Memory B cell (primary cell): Measurements from ENCODE around the gene PRX.

Experiments used
- ATAC-seq: fragments of 150-1000 bp; cut with Tn5 transposase; 2 replicates; pipeline ENCODE4 v1.10.0; 2021; ENCODE audit warnings: low read depth, mild to moderate bottlenecking, moderate library complexity
- DNase-seq, 2 donors: peaks; one replicate each; pipeline ENCODE4 v3.0.0; 2022; ENCODE audit warnings: low spot score in 2 of 2
- H3K27ac Mint-ChIP-seq: one replicate; pipeline ENCODE4 v1.8.0; 2022; ENCODE audit warnings: mild to moderate bottlenecking, moderate library complexity, mixed read lengths
- H3K27me3 Mint-ChIP-seq: one replicate; pipeline ENCODE4 v1.8.0; 2022; ENCODE audit warnings: mixed read lengths
- H3K36me3 Mint-ChIP-seq: one replicate; pipeline ENCODE4 v1.8.0; 2022; ENCODE audit warnings: mild to moderate bottlenecking, mixed read lengths
- H3K4me1 Mint-ChIP-seq: one replicate; pipeline ENCODE4 v1.8.0; 2022; ENCODE audit warnings: mixed read lengths
- H3K4me3 Mint-ChIP-seq: one replicate; pipeline ENCODE4 v1.8.0; 2022; ENCODE audit warnings: mild to moderate bottlenecking, moderate library complexity, mixed read lengths
- H3K9me3 Mint-ChIP-seq: one replicate; pipeline ENCODE4 v1.8.0; 2022; ENCODE audit warnings: mixed read lengths

PRX gene

GRCh38 chr19:40395956-40396355 lies 17.2 kb downstream of the PRX start:
- Mint-ChIP-seq H3K27ac (no peak overlapping the region), H3K36me3 (no peaks in the 10 kb centered on the region), H3K4me3 (no peak overlapping the region), H3K9me3 (no peaks in the 10 kb centered on the region), H3K27me3 (peaks cover 2% of the 10 kb centered on the region), H3K4me1 (peaks cover 5% of the 10 kb centered on the region)
- DNase-seq = no peak
- no peak for ATAC-seq

DNA sequence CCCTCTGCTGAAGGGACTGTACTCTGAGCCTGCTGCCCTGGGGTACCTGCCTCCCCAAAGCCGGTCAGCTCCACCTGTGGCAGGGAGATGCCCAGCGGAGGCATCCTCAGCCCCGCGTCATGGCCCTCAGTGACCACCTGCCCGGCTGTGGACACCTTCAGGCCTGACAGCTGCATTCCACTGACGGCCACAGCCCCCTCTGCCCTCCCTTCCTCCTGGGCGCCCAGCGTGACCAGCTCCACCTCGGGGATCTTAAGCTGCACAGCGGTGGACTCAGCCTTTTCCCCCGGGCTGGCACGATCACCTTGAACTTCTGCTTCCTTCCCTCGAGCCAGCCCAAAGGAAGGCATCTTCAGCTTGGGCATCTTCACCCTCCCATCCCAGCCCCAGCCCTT lies 18.4 kb downstream of the PRX start:
- Mint-ChIP-seq H3K27ac (no peak overlapping the region), H3K27me3 (peaks cover 5% of the 10 kb centered on the region), H3K9me3 (no peaks in the 10 kb centered on the region), H3K4me1 (peaks cover 5% of the 10 kb centered on the region), H3K4me3 (no peak overlapping the region), H3K36me3 (no peaks in the 10 kb centered on the region)
- ATAC-seq = no peak
- no peak for DNase-seq

GRCh38 chr19:40393894-40394815 lies 19.0 kb downstream of the PRX start:
- H3K27ac Mint-ChIP-seq = no peak overlapping the region

GRCh38 chr19:40392894-40393517 lies 20.2 kb downstream of the PRX start:
- no peak for DNase-seq
- Mint-ChIP-seq H3K27ac (no peak overlapping the region), H3K36me3 (no peaks in the 10 kb centered on the region), H3K27me3 (peaks cover 5% of the 10 kb centered on the region), H3K4me3 (no peak overlapping the region), H3K9me3 (no peaks in the 10 kb centered on the region), H3K4me1 (no peaks in the 10 kb centered on the region)
- ATAC-seq = no peak

More at GRCh38 chr19:40393894-40394815, 19.0 kb downstream of the PRX start:
- peaks cover 3% of the 10 kb centered on the region for H3K4me1 Mint-ChIP-seq
- no peaks in the 10 kb centered on the region for H3K9me3 Mint-ChIP-seq
- no peak for DNase-seq
- ATAC-seq = no peak
- H3K4me3 Mint-ChIP-seq = no peak overlapping the region
- no peaks in the 10 kb centered on the region for H3K36me3 Mint-ChIP-seq
- H3K27me3 Mint-ChIP-seq = peaks cover 5% of the 10 kb centered on the region

DNA sequence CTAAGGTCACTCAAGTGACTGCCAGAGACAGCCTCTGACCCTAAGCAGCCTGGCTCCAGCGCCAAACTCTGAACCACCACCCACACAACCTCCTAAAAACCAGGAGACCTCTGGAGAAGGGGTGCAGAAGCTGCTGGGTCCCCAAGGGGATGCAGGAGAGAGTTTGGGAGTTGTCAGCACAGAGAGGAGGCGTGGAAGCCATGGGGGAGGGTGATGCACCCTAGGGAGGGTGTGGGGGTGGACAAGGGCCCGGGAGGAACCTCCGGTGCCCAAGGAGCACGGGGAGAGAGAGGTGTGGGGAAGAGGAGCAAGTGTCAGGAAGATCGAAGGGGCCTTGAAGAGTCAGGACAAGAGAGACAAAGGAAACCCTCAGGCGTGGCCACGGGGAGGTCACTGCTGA lies 21.1 kb downstream of the PRX start:
- no peak for DNase-seq
- ATAC-seq = no peak
- Mint-ChIP-seq H3K4me3 (no peak overlapping the region), H3K4me1 (no peaks in the 10 kb centered on the region), H3K36me3 (no peaks in the 10 kb centered on the region), H3K9me3 (no peaks in the 10 kb centered on the region), H3K27ac (no peak overlapping the region), H3K27me3 (peaks cover 5% of the 10 kb centered on the region)

DNA sequence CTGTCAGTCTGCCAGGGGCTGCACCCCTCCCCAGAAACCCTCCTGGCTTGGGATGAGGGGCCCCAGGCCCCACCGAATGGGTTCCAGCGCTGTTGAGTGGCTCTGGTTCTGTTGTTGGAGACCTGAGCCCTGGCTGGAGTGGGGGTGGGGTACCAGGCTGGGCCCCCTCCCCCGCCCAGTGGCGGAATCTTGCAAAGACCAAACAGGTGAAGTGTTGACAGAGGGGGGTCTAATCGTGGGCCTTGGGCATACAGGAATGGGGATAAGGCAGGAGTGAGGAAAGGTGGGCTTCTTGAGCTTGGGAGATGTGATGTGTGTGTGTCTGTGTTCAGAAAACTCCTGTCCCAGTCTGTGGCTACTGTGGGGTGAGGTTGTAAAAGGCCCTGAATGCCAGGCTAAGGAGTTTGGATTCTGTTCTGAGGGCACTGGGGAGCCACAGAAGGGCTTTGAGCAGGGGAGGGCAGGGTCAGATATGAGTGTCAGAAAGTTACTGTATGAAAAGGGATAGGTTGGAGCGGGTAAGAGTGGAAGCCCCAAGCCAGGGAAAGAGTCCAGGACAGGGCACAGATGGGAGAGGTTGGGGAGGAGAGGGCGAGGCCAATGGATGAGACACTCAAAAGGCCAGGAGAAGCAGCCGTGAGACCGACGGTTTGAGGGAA lies 23.0 kb downstream of the PRX start, which contains the start of gene HIPK4:
Gene HIPK4 (minus strand): TSS at position 98 of the 659 bp plus-strand sequence. CDS start 279 bp downstream, outside the sequence.
- Mint-ChIP-seq H3K9me3 (no peaks in the 10 kb centered on the region), H3K4me1 (no peaks in the 10 kb centered on the region), H3K27ac (no peak within 1 kb of the TSS), H3K4me3 (no peak within 1 kb of the TSS), H3K36me3 (no peaks in the 10 kb centered on the region), H3K27me3 (peaks cover 7% of the 10 kb centered on the region)
- DNase-seq (no peak), ATAC-seq (no peak)

DNA sequence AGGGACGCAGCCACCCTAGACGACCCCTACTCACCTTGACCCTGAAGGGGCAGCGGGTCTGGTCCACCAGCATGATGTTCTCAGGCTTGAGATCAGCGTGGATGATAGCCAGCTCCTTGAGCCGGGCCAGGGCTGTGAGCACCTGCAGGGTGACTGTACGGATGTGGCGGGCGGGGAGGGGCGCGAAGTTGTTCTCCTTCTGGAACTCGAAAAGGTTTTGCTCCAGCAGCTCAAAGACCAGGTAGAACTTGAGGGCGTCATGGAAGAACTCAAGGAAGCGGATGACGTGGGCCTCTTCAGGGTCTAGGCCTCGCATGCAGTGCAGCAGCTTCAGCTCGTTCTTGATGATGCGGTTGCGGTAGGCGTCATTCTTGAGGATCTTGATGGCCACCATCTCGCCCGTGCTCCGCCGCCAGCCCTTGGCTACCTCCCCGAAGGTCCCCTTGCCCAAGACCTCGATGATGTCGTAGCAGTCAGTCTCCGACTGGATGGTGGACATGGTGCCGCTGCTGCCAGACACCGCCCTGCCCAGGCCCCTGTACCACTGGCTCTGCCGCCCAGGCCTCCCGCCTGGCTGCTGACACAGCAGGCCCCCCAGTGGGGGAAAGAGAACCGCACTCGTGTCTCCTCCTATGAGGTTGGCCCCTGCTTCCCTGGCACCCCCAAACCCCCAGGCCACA lies 23.6 kb downstream of the PRX start:
- ATAC-seq (no peak), DNase-seq (no peak)
- Mint-ChIP-seq H3K4me3 (no peak overlapping the region), H3K27ac (no peak overlapping the region), H3K36me3 (no peaks in the 10 kb centered on the region), H3K4me1 (no peaks in the 10 kb centered on the region), H3K27me3 (peaks cover 7% of the 10 kb centered on the region), H3K9me3 (no peaks in the 10 kb centered on the region)

DNA sequence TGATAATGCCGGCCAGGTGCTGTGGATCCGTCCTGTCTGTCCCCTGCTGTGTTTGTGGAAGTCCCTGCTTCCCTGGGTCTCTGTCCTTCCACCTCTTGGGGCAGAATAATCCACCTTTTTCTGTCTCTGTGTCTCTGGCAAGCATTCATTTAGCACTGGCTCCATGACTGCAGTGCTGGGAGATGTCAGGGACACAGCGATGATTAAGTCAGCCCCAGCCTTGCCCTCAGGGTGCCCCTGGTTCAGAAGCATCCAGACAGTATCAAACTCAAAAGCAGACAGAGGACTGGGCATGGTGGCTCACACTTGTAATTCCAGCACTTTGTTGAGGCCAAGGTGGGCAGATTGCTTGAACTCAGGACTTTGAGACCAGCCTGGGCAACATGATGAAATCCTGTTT lies 24.7 kb downstream of the PRX start:
- no peak overlapping the region for H3K4me3 Mint-ChIP-seq
- no peak for ATAC-seq

GRCh38 chr19:40387155-40387554 lies 26.0 kb downstream of the PRX start:
- DNase-seq (no peak), ATAC-seq (no peak)
- H3K4me1 Mint-ChIP-seq = no peaks in the 10 kb centered on the region
- peaks cover 7% of the 10 kb centered on the region for H3K27me3 Mint-ChIP-seq
- no peak overlapping the region for H3K27ac Mint-ChIP-seq
- no peak overlapping the region for H3K4me3 Mint-ChIP-seq
- no peaks in the 10 kb centered on the region for H3K9me3 Mint-ChIP-seq
- H3K36me3 Mint-ChIP-seq = no peaks in the 10 kb centered on the region

More for the DNA sequence above, 24.7 kb downstream of the PRX start:
- H3K27ac Mint-ChIP-seq = no peak overlapping the region
- peaks cover 7% of the 10 kb centered on the region for H3K27me3 Mint-ChIP-seq
- no peaks in the 10 kb centered on the region for H3K36me3 Mint-ChIP-seq
- H3K4me1 Mint-ChIP-seq = no peaks in the 10 kb centered on the region
- no peak for DNase-seq
- no peaks in the 10 kb centered on the region for H3K9me3 Mint-ChIP-seq

DNA sequence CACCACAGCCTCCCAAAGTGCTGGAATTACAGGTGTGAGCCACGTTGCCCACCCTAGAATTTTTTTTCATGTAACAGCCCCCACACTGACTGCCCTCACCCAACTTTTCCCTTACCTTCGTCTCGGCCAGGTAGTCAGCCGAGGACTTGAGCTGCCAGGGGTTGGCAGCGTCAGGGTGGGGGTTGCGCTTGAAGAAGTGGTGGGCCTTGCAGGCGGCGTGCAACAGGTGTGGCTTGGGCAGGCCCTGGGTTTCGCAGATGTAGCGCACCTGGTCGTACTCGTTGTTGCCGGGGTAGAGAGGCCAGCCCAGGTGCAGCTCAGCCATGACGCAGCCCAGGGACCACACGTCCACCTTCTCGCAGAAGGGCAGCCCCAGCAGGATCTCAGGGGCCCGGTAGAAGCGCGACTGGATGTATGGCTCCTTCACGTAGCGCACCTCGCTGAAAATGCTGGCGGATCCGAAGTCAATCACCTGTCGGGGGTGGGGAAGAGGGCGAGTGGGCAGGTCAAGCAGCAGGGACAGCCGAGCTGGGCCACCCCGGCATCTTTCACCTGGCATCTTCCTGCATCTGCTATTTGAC lies 29.4 kb downstream of the PRX start:
- Mint-ChIP-seq H3K27ac (no peak overlapping the region), H3K4me3 (no peak overlapping the region), H3K4me1 (no peaks in the 10 kb centered on the region), H3K9me3 (no peaks in the 10 kb centered on the region), H3K27me3 (peaks cover 3% of the 10 kb centered on the region), H3K36me3 (no peaks in the 10 kb centered on the region)
- ATAC-seq (no peak), DNase-seq (no peak)

DNA sequence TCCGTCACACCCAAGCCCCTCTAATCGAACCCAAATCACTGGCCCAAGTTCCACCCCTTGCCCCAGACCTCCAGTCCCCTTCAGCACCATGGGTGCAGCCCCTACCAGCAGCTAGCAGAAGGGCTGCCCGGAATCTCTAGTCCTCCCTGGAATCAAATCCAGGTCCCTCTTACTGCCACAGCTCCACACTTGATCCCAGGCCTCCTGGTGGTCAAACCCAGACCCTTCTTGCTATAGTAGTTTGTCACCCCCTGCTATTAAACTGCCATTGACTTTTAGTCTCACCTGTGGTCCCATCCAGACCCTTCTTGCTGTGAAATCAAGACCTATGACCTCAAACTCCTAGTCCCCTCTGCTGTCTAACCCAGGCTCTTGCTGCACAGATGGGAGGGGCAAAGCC lies 31.9 kb downstream of the PRX start:
- Mint-ChIP-seq H3K4me1 (no peaks in the 10 kb centered on the region), H3K9me3 (no peaks in the 10 kb centered on the region), H3K27ac (no peak overlapping the region), H3K27me3 (no peaks in the 10 kb centered on the region), H3K36me3 (peaks cover 3% of the 10 kb centered on the region), H3K4me3 (no peak overlapping the region)
- DNase-seq (no peak), ATAC-seq (no peak)

GRCh38 chr19:40380199-40381037 lies 32.8 kb downstream of the PRX start:
- Mint-ChIP-seq H3K4me1 (no peaks in the 10 kb centered on the region), H3K9me3 (no peaks in the 10 kb centered on the region), H3K27me3 (no peaks in the 10 kb centered on the region), H3K4me3 (no peak overlapping the region), H3K36me3 (peaks cover 6% of the 10 kb centered on the region), H3K27ac (no peak overlapping the region)
- DNase-seq (no peak), ATAC-seq (no peak)
